ENCODE results near the gene PTPRA. TPM values are rescaled to one million over a fixed set of nuclear protein-coding genes. Genes with fewer than 3 reads are reported as not detected.

Gene PTPRA
- total and polyA plus RNA-seq, 2 of the 13 experiments (the other 11 are each of a cell fraction or from before 2014, with no cell fraction given): 47.2 to 127 TPM

GRCh38 chr20:2872459-2873009 lies 747 bp upstream of the PTPRA start (continued):
- TF ChIP-seq ZNF710 (CRISPR knock-in tag; IDR thresholded peaks at IDR 0.05; ENCODE audit: borderline replicate concordance) (peak; percentile 61; the same call in 1 of the 2 replicates), U2AF1 (optimal IDR thresholded peaks at IDR 0.05; ENCODE audit: low read depth, low read length) (no peak), ZNF143 (CRISPR knock-in tag; IDR thresholded peaks at IDR 0.05) (0 out of 2 replicates have a peak, but pooled peaks have one; percentile 12), PBX2 (CRISPR knock-in tag; IDR thresholded peaks at IDR 0.05) (no peak), ZNF737 (CRISPR knock-in tag; IDR thresholded peaks at IDR 0.05; ENCODE audit: borderline replicate concordance) (no peak), ZBTB14 (CRISPR knock-in tag; IDR thresholded peaks at IDR 0.05) (peak; percentile 68), ZSCAN9 (CRISPR knock-in tag; IDR thresholded peaks at IDR 0.05; ENCODE audit: borderline replicate concordance) (no peak; the same call in 1 of the 2 replicates), JUN (CRISPR knock-in tag; IDR thresholded peaks at IDR 0.05) (no peak), ZNF24 (IDR thresholded peaks at IDR 0.05) (no peak), AHR (CRISPR knock-in tag; IDR thresholded peaks at IDR 0.05) (no peak; the same call in 1 of the 2 replicates), MYC (CRISPR knock-in tag; IDR thresholded peaks at IDR 0.05; ENCODE audit: borderline replicate concordance) (peak; percentile 60), MAFG (CRISPR knock-in tag; IDR thresholded peaks at IDR 0.05) (no peak), MZF1 (CRISPR knock-in tag; IDR thresholded peaks at IDR 0.05; ENCODE audit: borderline replicate concordance) (no peak), ZNF776 (CRISPR knock-in tag; IDR thresholded peaks at IDR 0.05) (peak; percentile 67; the same call in 1 of the 2 replicates)
- TF ChIP-seq, protein P1, sequence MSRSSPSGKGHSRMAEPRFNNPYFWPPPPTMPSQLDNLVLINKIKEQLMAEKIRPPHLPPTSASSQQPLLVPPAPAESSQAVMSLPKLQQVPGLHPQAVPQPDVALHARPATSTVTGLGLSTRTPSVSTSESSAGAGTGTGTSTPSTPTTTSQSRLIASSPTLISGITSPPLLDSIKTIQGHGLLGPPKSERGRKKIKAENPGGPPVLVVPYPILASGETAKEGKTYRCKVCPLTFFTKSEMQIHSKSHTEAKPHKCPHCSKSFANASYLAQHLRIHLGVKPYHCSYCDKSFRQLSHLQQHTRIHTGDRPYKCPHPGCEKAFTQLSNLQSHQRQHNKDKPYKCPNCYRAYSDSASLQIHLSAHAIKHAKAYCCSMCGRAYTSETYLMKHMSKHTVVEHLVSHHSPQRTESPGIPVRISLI (CRISPR knock-in tag; IDR thresholded peaks at IDR 0.05; ENCODE audit: borderline replicate concordance): no peak
- TF ChIP-seq, protein P2, sequence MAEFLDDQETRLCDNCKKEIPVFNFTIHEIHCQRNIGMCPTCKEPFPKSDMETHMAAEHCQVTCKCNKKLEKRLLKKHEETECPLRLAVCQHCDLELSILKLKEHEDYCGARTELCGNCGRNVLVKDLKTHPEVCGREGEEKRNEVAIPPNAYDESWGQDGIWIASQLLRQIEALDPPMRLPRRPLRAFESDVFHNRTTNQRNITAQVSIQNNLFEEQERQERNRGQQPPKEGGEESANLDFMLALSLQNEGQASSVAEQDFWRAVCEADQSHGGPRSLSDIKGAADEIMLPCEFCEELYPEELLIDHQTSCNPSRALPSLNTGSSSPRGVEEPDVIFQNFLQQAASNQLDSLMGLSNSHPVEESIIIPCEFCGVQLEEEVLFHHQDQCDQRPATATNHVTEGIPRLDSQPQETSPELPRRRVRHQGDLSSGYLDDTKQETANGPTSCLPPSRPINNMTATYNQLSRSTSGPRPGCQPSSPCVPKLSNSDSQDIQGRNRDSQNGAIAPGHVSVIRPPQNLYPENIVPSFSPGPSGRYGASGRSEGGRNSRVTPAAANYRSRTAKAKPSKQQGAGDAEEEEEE (CRISPR knock-in tag; IDR thresholded peaks at IDR 0.05; ENCODE audit: borderline replicate concordance): no peak
- TF ChIP-seq, protein P3, sequence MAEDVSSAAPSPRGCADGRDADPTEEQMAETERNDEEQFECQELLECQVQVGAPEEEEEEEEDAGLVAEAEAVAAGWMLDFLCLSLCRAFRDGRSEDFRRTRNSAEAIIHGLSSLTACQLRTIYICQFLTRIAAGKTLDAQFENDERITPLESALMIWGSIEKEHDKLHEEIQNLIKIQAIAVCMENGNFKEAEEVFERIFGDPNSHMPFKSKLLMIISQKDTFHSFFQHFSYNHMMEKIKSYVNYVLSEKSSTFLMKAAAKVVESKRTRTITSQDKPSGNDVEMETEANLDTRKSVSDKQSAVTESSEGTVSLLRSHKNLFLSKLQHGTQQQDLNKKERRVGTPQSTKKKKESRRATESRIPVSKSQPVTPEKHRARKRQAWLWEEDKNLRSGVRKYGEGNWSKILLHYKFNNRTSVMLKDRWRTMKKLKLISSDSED (CRISPR knock-in tag; IDR thresholded peaks at IDR 0.05): peak; percentile 18; the same call in 1 of the 2 replicates
- TF ChIP-seq, protein P4, sequence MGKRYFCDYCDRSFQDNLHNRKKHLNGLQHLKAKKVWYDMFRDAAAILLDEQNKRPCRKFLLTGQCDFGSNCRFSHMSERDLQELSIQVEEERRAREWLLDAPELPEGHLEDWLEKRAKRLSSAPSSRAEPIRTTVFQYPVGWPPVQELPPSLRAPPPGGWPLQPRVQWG (CRISPR knock-in tag; IDR thresholded peaks at IDR 0.05; ENCODE audit: borderline replicate concordance, low read depth): no peak
- TF ChIP-seq, protein P5, sequence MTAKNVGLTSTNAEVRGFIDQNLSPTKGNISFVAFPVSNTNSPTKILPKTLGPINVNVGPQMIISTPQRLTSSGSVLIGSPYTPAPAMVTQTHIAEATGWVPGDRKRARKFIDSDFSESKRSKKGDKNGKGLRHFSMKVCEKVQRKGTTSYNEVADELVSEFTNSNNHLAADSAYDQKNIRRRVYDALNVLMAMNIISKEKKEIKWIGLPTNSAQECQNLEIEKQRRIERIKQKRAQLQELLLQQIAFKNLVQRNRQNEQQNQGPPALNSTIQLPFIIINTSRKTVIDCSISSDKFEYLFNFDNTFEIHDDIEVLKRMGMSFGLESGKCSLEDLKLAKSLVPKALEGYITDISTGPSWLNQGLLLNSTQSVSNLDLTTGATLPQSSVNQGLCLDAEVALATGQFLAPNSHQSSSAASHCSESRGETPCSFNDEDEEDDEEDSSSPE (CRISPR knock-in tag; IDR thresholded peaks at IDR 0.05): peak; percentile 29
